Stomach (tissue), 9 donors: ENCODE measurements around the gene GCHFR. TPM values are rescaled to one million over a fixed set of nuclear protein-coding genes. Genes with fewer than 3 reads are reported as not detected.

Experiments
- DNase-seq, 2 donors: peaks; one replicate each; pipeline versions ENCODE4 v3.0.0 to v3.0.0-alpha.2; 2013 to 2019
- H3K27ac ChIP-seq, 5 donors: fragments of 200-600 bp in 4 of 5; sonication (generic) in 4 of 5; one replicate each; pipeline ENCODE4 v1.5.1; 2013 to 2019; ENCODE audit warnings: mild to moderate bottlenecking in 1 of 5, moderate library complexity in 1 of 5
- H3K27me3 ChIP-seq, 3 donors: fragments of 200-600 bp; sonication (generic); one replicate each; pipeline ENCODE4 v1.5.1; 2017 to 2019; ENCODE audit warnings: mixed run types in 1 of 3
- H3K36me3 ChIP-seq, 4 donors: fragments of 200-600 bp; sonication (generic); 1 replicate in 3 of 4; 2 replicates in 1 of 4; pipeline ENCODE4 v1.5.1; 2016 to 2019
- H3K4me1 ChIP-seq, 4 donors: fragments of 200-600 bp; sonication (generic); one replicate each; pipeline ENCODE4 v1.5.1; 2016 to 2019
- H3K4me3 ChIP-seq, 4 donors: fragments of 200-600 bp; sonication (generic) in 3 of 4; one replicate each; pipeline ENCODE4 v1.5.1; 2016 to 2019; ENCODE audit warnings: mild to moderate bottlenecking in 1 of 4
- H3K9me3 ChIP-seq, 4 donors: fragments of 200-600 bp; sonication (generic); one replicate each; pipeline ENCODE4 v1.5.1; 2016 to 2019
- CTCF ChIP-seq, 7 experiments: fragments of 450-650 bp in 4 of 7; fragments of 200-600 bp in 3 of 7; sonication (generic) in 3 of 7; IDR thresholded peaks; one replicate each; pipeline ENCODE4 v1.5.1; 2016 to 2019; ENCODE audit warnings: antibody characterized with exemption in 7 of 7, control low read depth in 2 of 7, mild to moderate bottlenecking in 1 of 7
- EP300 ChIP-seq: sonication (generic); formaldehyde crosslinking; IDR thresholded peaks from one replicate; pipeline ENCODE4 v1.6.1; 2017; ENCODE audit warnings: antibody characterized with exemption
- POLR2A ChIP-seq, 4 donors: fragments of 450-650 bp; IDR thresholded peaks; one replicate each; pipeline ENCODE4 v1.6.1; 2016; ENCODE audit warnings: antibody characterized with exemption in 4 of 4, control low read depth in 2 of 4, mild to moderate bottlenecking in 1 of 4, moderate library complexity in 1 of 4
- POLR2AphosphoS5 ChIP-seq, 3 donors: sonication (generic); formaldehyde crosslinking; IDR thresholded peaks; one replicate each; pipeline ENCODE4 v1.6.1; 2016; ENCODE audit warnings: antibody characterized with exemption in 3 of 3
- WGBS, 5 donors: extraction: QIAGEN DNeasy Blood & Tissue Kit in 3 of 5; methylation state at CpG; one replicate each; pipeline versions ENCODE4 v1.1.5 to v1.1.7; 2013 to 2018; 5-methylcytosine and 5-hydroxymethylcytosine counted together
- intact Hi-C: fragments of 100-400 bp; cut with DNase I; formaldehyde crosslinking; loops from one replicate; pipeline ENCODE4 v1.15.1; 2023; ENCODE audit warnings: low total_unique reads
- polyA plus RNA-seq, 3 donors: library from polyadenylated mRNA; stranded (reverse); fragments of 200-250 nt; gene quantifications; one replicate each; pipeline ENCODE4 v1.2.3, GENCODE V29; 2013
- total RNA-seq, 5 donors: library from RNA; depleted of rRNA; stranded (reverse); fragments of >200 nt; gene quantifications; one replicate each; pipeline versions ENCODE4 v1.1.0 to v1.2.3, GENCODE V29; 2014 to 2016
- donor health status: healthy with polysubstance abuse.
- donor health status: Bipolar disorder and iron deficiency.
- donor health status: healthy.

GCHFR gene
- total and polyA plus RNA-seq, 8 donors = 1.3 to 37.4 (median 17.5) TPM; not detected in 2

- Histone ChIP-seq H3K27me3 (no peaks in the 10 kb centered on the region), H3K4me3 (no peak overlapping the region), H3K9me3 (no peaks in the 10 kb centered on the region), H3K27ac (peak overlapping the region in 4 of 5 donors; percentile 12 to 92 (median 38)), H3K4me1 (peaks cover 25 to 87% (median 69%) of the 10 kb centered on the region in 4 donors), H3K36me3 (peaks cover 0 to 23% (median 12%) of the 10 kb centered on the region in 4 donors)
- intact Hi-C loops = no loop called here
- no peak for DNase-seq
- TF ChIP-seq CTCF (IDR thresholded peaks at IDR 0.05) (no peak), POLR2A (IDR thresholded peaks at IDR 0.05) (no peak), POLR2AphosphoS5 (IDR thresholded peaks at IDR 0.05) (no peak), EP300 (no peak)
- WGBS, 5 donors = 52 to 68% (median 66%) methylated on average over 3 of the region's 3 CpGs
Observed at GRCh38 chr15:40790718-40791117, 26.9 kb downstream of the GCHFR start.

- intact Hi-C loops = no loop called here
- Histone ChIP-seq H3K27ac (peak overlapping the region in 3 of 5 donors; percentile 20 to 54 (median 28)), H3K9me3 (no peaks in the 10 kb centered on the region), H3K36me3 (peaks cover 0 to 23% (median 12%) of the 10 kb centered on the region in 4 donors), H3K4me3 (no peak overlapping the region), H3K4me1 (peaks cover 18 to 80% (median 62%) of the 10 kb centered on the region in 4 donors), H3K27me3 (no peaks in the 10 kb centered on the region)
- WGBS, 5 donors = 76 to 98% (median 94%) methylated on average over 3 of the region's 3 CpGs
- TF ChIP-seq POLR2AphosphoS5 (IDR thresholded peaks at IDR 0.05) = no peak
- no peak for TF ChIP-seq CTCF (IDR thresholded peaks at IDR 0.05)
- TF ChIP-seq POLR2A (IDR thresholded peaks at IDR 0.05) = no peak
- TF ChIP-seq EP300 = no peak
- no peak for DNase-seq
Observed at GRCh38 chr15:40792394-40792793, 28.5 kb downstream of the GCHFR start.

GRCh38 chr15:40793216-40793989, 29.5 kb downstream of the GCHFR start:
- intact Hi-C loops = no loop called here
- DNase-seq = peak; percentile 75 to 86
- H3K27ac ChIP-seq = peak overlapping the region; percentile 54 to 86 (median 63)
- peaks cover 12 to 78% (median 55%) of the 10 kb centered on the region in 4 donors for H3K4me1 ChIP-seq
- no peak overlapping the region for H3K4me3 ChIP-seq
- H3K36me3 ChIP-seq = peaks cover 0 to 26% (median 12%) of the 10 kb centered on the region in 4 donors
- H3K27me3 ChIP-seq = no peaks in the 10 kb centered on the region
- 35 to 48% (median 41%) methylated on average over 9 of the region's 9 CpGs for WGBS, 5 donors
- no peaks in the 10 kb centered on the region for H3K9me3 ChIP-seq
- no peak for TF ChIP-seq EP300
- TF ChIP-seq CTCF (IDR thresholded peaks at IDR 0.05) = no peak
- peak in 2 of 3 donors; percentile 62 to 85 for TF ChIP-seq POLR2AphosphoS5 (IDR thresholded peaks at IDR 0.05)
- no peak for TF ChIP-seq POLR2A (IDR thresholded peaks at IDR 0.05)

GRCh38 chr15:40796041-40796440, 32.2 kb downstream of the GCHFR start:
- TF ChIP-seq POLR2AphosphoS5 (IDR thresholded peaks at IDR 0.05) (no peak), POLR2A (IDR thresholded peaks at IDR 0.05) (no peak), CTCF (IDR thresholded peaks at IDR 0.05) (no peak), EP300 (no peak)
- H3K4me1 ChIP-seq = peaks cover 13 to 60% (median 40%) of the 10 kb centered on the region in 4 donors
- DNase-seq = no peak
- H3K27me3 ChIP-seq = no peaks in the 10 kb centered on the region
- H3K9me3 ChIP-seq = no peaks in the 10 kb centered on the region
- intact Hi-C loops = no loop called here
- H3K27ac ChIP-seq = peak overlapping the region in 3 of 5 donors; percentile 10 to 35 (median 13)
- H3K36me3 ChIP-seq = peaks cover 0 to 23% (median 9%) of the 10 kb centered on the region in 4 donors
- WGBS, 5 donors = 54 to 68% (median 56%) methylated on average over 2 of the region's 2 CpGs
- H3K4me3 ChIP-seq = no peak overlapping the region
